OCI-LY7 (cell line): ENCODE data around the gene EXOSC1. TPM values are rescaled to one million over a fixed set of nuclear protein-coding genes. Genes with fewer than 3 reads are reported as not detected.

Experiments used
- Bru-seq: library from RNA; stranded (reverse); fragments of 400-500 nt; gene quantifications from one replicate; lab custom pipeline; 2021; lab: Mats Ljungman, UMichigan
- BruChase-seq, 2 experiments: library from RNA; stranded (reverse); fragments of 400-500 nt; gene quantifications; one replicate each; lab custom pipeline; 2021; lab: Mats Ljungman, UMichigan
- BruUV-seq: library from RNA; stranded (reverse); fragments of 400-500 nt; replicated peaks from 2 replicates; lab custom pipeline; 2021; lab: Mats Ljungman, UMichigan
- CTCF ChIA-PET: fragments of 300-600 bp; sonication (Branson Sonifier 250); formaldehyde crosslinking; loops from one replicate; lab custom pipeline; 2022; ENCODE audit warnings: antibody characterized with exemption; ENCODE audit not compliant: unreplicated experiment; lab: Charles Lee
- POLR2A ChIA-PET: fragments of 300-600 bp; sonication (Branson Sonifier 250); formaldehyde crosslinking; loops from one replicate; lab custom pipeline; 2022; ENCODE audit warnings: antibody characterized with exemption; lab: Charles Lee
- DNase-seq: peaks from one replicate; pipeline ENCODE4 v3.0.0-alpha.2; 2015; ENCODE audit warnings: low spot score
- H2AFZ ChIP-seq: fragments of 200-600 bp; sonication (generic), shearing (Covaris generic); 2 replicates; pipeline ENCODE4 v1.6.1; 2014; ENCODE audit warnings: mild to moderate bottlenecking, antibody characterized with exemption, low read length, moderate library complexity
- H3K27ac ChIP-seq: fragments of 200-600 bp; sonication (generic); 2 replicates; pipeline ENCODE4 v1.5.1; 2014; ENCODE audit warnings: mixed run types, low read depth, mild to moderate bottlenecking, moderate library complexity, low read length, inconsistent platforms; ENCODE audit not compliant: poor library complexity, severe bottlenecking
- H3K36me3 ChIP-seq: fragments of 200-600 bp; sonication (generic); 2 replicates; pipeline ENCODE4 v1.6.1; 2014; ENCODE audit warnings: mild to moderate bottlenecking, antibody characterized with exemption, low read length, moderate library complexity, mixed read lengths; ENCODE audit not compliant: insufficient read depth
- H3K4me1 ChIP-seq: fragments of 200-600 bp; sonication (generic); 2 replicates; pipeline ENCODE4 v1.5.1; 2014; ENCODE audit warnings: mild to moderate bottlenecking, low read length; ENCODE audit not compliant: insufficient read depth, poor library complexity, severe bottlenecking
- H3K4me2 ChIP-seq: fragments of 200-600 bp; sonication (generic); 2 replicates; pipeline ENCODE4 v1.6.1; 2014; ENCODE audit warnings: mild to moderate bottlenecking, low read length
- H3K4me3 ChIP-seq: fragments of 200-600 bp; sonication (generic); 2 replicates; pipeline ENCODE4 v1.5.1; 2014; ENCODE audit warnings: mild to moderate bottlenecking, low read depth, low read length; ENCODE audit not compliant: poor library complexity, severe bottlenecking
- H3K79me2 ChIP-seq: fragments of 200-600 bp; sonication (generic); 2 replicates; pipeline ENCODE4 v1.6.1; 2016; ENCODE audit warnings: low read depth, mild to moderate bottlenecking, low read length, moderate library complexity, mixed read lengths; ENCODE audit not compliant: insufficient read depth
- H3K9me2 ChIP-seq: fragments of 200-600 bp; sonication (generic); 2 replicates; pipeline ENCODE4 v1.6.1; 2016; ENCODE audit warnings: mild to moderate bottlenecking, low read length, mixed read lengths; ENCODE audit not compliant: insufficient read depth
- H3K9me3 ChIP-seq: fragments of 200-600 bp; sonication (generic); 2 replicates; pipeline ENCODE4 v1.6.1; 2014; ENCODE audit warnings: mild to moderate bottlenecking, mixed run types, low read length, mixed read lengths
- H4K20me1 ChIP-seq: fragments of 200-600 bp; sonication (generic); 2 replicates; pipeline ENCODE4 v1.6.1; 2014; ENCODE audit warnings: mild to moderate bottlenecking, antibody characterized with exemption, low read length, moderate library complexity, mixed read lengths; ENCODE audit not compliant: insufficient read depth
- CTCF ChIP-seq: fragments of 200-600 bp; sonication (generic); conservative IDR thresholded peaks from 2 replicates; pipeline ENCODE4 v1.5.1; 2014; ENCODE audit warnings: mild to moderate bottlenecking, antibody characterized with exemption, low read length, moderate library complexity, mixed read lengths
- EZH2phosphoT487 ChIP-seq: fragments of 200-600 bp; sonication (generic); IDR thresholded peaks from 2 replicates; pipeline ENCODE4 v1.6.1; 2018; ENCODE audit warnings: low read depth, borderline replicate concordance, mild to moderate bottlenecking, mixed run types, antibody characterized with exemption, low read length, moderate library complexity, mixed read lengths
- intact Hi-C: fragments of 100-400 bp; cut with micrococcal nuclease; formaldehyde crosslinking; loops from one replicate; pipeline ENCODE4 v1.10.0; 2022; ENCODE audit not compliant: unreplicated experiment
- long read RNA-seq: library from polyadenylated mRNA; stranded (forward); transcript quantifications from one replicate; pipeline ENCODE4 v2.0.0, GENCODE V29; 2022
- total RNA-seq, 2 experiments: library from RNA; depleted of rRNA in 1 of 2; stranded (reverse); fragments of >200 nt in 1 of 2; shearing (Covaris generic) in 1 of 2; gene quantifications; 2 replicates each; pipeline ENCODE4 v1.2.3, GENCODE V29; 2014 to 2022

The EXOSC1 gene
- total RNA-seq (2014; rRNA removed; shearing (Covaris generic)) (46.8 and 59.6 TPM in 2 replicates), total RNA-seq (2022) (54.8 and 56.2 TPM in 2 replicates), Bru-seq, nascent RNA (percentile 80 among the genes with signal in this experiment), BruChase-seq, experiment 1, labeled RNA remaining after a 6-hour chase (percentile 81 among the genes with signal in this experiment), BruChase-seq, experiment 2, labeled RNA remaining after a 2-hour chase (percentile 79 among the genes with signal in this experiment)
- long read RNA-seq, transcript EXOSC1-204 (8 exons, 923 nt): major isoform, 66 of 88 reads
- long read RNA-seq, partial matches to known transcripts: 4 of 88 reads
- long read RNA-seq, other reads (novel, unspliced or antisense): 12 of 88 reads

- Histone ChIP-seq H3K4me2 (peak within 1 kb of the TSS; percentile 77), H3K4me3 (peak within 1 kb of the TSS; percentile 89), H4K20me1 (peaks cover 7% of the 10 kb centered on the region; the same call in 1 of the 2 replicates), H3K4me1 (peaks cover 28% of the 10 kb centered on the region), H3K36me3 (peaks cover 38% of the 10 kb centered on the region), H3K9me2 (no peaks in the 10 kb centered on the region), H3K9me3 (no peaks in the 10 kb centered on the region), H2AFZ (peak within 1 kb of the TSS; percentile 78), H3K79me2 (peaks cover 32% of the 10 kb centered on the region; the same call in 1 of the 2 replicates), H3K27ac (peak within 1 kb of the TSS; percentile 36)
- CTCF ChIA-PET: no interaction called here
- intact Hi-C loops: loop anchor here (1.0 to 2.0 kb wide), 3 partner anchors 17 to 52 kb away; partner anchors contain the start of genes MMS19 and UBTD1
- BruUV-seq: TSS peak; percentile 77
- POLR2A ChIA-PET: no interaction called here
- DNase-seq: peak; percentile 96
- TF ChIP-seq CTCF: peak; percentile 38
- TF ChIP-seq EZH2phosphoT487: no peak
Observed at GRCh38 chr10:97445722-97446639, at the start of gene EXOSC1, which contains the start of gene ZDHHC16. Gene EXOSC1, minus strand, starts transcription at chr10:97446006. Its CDS starts 21 bp downstream, at chr10:97445985. Gene ZDHHC16, plus strand, starts transcription at chr10:97446175. Its CDS starts 5,501 bp downstream, at chr10:97451676.

- ChIA-PET POLR2A (interaction anchor here (0.6 to 1.3 kb wide), 4 partner anchors 8 to 84 kb away, joined by 3 to 4 read pairs (median 4); no protein-coding TSS in a partner anchor), CTCF (interaction anchor here (0.9 kb wide), 1 partner anchor 19 kb away, joined by 4 read pairs; no protein-coding TSS in a partner anchor)
- BruUV-seq: no TSS peak
- Histone ChIP-seq H3K27ac (peak overlapping the region; percentile 49), H3K36me3 (peaks cover 36% of the 10 kb centered on the region), H3K4me2 (peak overlapping the region; percentile 73), H2AFZ (no peak overlapping the region), H4K20me1 (peaks cover 34% of the 10 kb centered on the region; the same call in 1 of the 2 replicates), H3K4me1 (peaks cover 58% of the 10 kb centered on the region), H3K9me2 (no peaks in the 10 kb centered on the region), H3K4me3 (peak overlapping the region; percentile 20), H3K9me3 (no peaks in the 10 kb centered on the region), H3K79me2 (peaks cover 79% of the 10 kb centered on the region)
- peak; percentile 52 for DNase-seq
- TF ChIP-seq EZH2phosphoT487 (no peak), CTCF (no peak)
- intact Hi-C loops: loop anchor here (5.0 kb wide), 1 partner anchor 33 kb away; no protein-coding TSS in a partner anchor
Observed at GRCh38 chr10:97494863-97495506, 49.2 kb upstream of the EXOSC1 start.
